ENCODE results near the gene TMEM256. TPM values are rescaled to one million over a fixed set of nuclear protein-coding genes. Genes with fewer than 3 reads are reported as not detected.

The TMEM256 gene
- total and polyA plus RNA-seq, 2 of the 8 experiments (the other 6 are each of a cell fraction or from before 2014, with no cell fraction given): 97.0 to 350 TPM

DNA sequence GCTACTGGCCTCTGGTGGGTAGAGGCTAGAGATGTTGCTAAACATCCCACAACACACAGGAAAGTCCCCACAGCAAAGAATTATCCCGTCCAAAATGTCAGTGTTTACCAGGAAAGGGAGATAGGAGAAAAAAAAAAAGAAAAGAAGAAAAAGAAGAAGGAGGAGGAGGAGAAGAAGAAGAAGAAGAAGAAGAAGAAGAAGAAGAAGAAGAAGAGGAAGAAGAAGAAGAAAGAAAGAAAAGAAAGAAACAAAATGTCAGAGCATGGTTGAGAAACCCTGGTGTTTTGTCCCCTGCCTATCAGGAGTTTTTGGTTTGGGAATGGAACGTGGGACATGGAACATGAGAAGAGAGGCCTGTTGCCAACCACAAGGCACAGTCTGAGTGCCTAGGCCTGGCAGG, 46.5 kb downstream of the TMEM256 start:
- no peak overlapping the region; the same call in 1 of the 2 replicates for H2AK5ac ChIP-seq (ENCODE audit: low read depth, low read length)
- CTCF ChIA-PET (ENCODE audit: partially characterized antibody): interaction anchor here (0.6 to 1.9 kb wide), 3 partner anchors 14 to 52 kb away, joined by 3 to 8 read pairs (median 3); partner anchors contain the start of gene PLSCR3
- no peaks in the 10 kb centered on the region for H3K36me3 ChIP-seq (ENCODE audit: control insufficient read depth in 2 of 4, insufficient read depth in 4 of 4, low read length in 3 of 4)
- no peak overlapping the region for H3K56ac ChIP-seq (replicated peaks; ENCODE audit: insufficient read length, low read depth, low read length)
- WGBS, 2 experiments (ENCODE audit: extremely low coverage in 1 of 2, insufficient coverage in 1 of 2, insufficient read length in 1 of 2, insufficient replicate concordance in 2 of 2, low coverage in 1 of 2, low lambda C conversion rate in 2 of 2, missing lambda C conversion rate in 1 of 2): 78% methylated on average over 2 of the region's 2 CpGs; no CpG with 5 or more reads in 1 of the 2 experiments
- FAIRE-seq (no peak), DNase-seq (ENCODE audit: low read depth in 1 of 2, low spot score in 2 of 2) (no peak)
- H3K14ac ChIP-seq (ENCODE audit: insufficient read length): no peak overlapping the region
- H4K91ac ChIP-seq (replicated peaks; ENCODE audit: insufficient read length, low read length): no peak overlapping the region
- no peaks in the 10 kb centered on the region for H3K79me2 ChIP-seq (ENCODE audit: control insufficient read depth in 1 of 2, insufficient read depth in 2 of 2, low read length in 2 of 2)
- no peak overlapping the region for H3K4ac ChIP-seq (replicated peaks; ENCODE audit: insufficient read length, low read depth, low read length)
- peaks cover 0 to 7% (median 2%) of the 10 kb centered on the region in 4 experiments; a peak in 5 of 7 replicates for H3K4me1 ChIP-seq (replicated peaks in 1 of 4; ENCODE audit: control insufficient read depth in 3 of 4, insufficient read depth in 4 of 4, low read length in 3 of 4)
- H3K9ac ChIP-seq (replicated peaks in 1 of 4; ENCODE audit: extremely low read depth in 1 of 4, low read depth in 3 of 4, low read length in 3 of 4): no peak overlapping the region
- no peak overlapping the region for H3K27ac ChIP-seq (ENCODE audit: low read depth, low read length)
- no peak overlapping the region for H3K23ac ChIP-seq (ENCODE audit: insufficient read length)
- no peak overlapping the region for H2BK5ac ChIP-seq (ENCODE audit: low read depth, low read length)
- no peak overlapping the region for H3K4me2 ChIP-seq (ENCODE audit: insufficient read depth in 1 of 2, low read depth in 2 of 2, low read length in 2 of 2)
- no peak overlapping the region for H2BK120ac ChIP-seq (replicated peaks; ENCODE audit: low read depth, low read length)
- POLR2A ChIA-PET (ENCODE audit: partially characterized antibody): interaction anchor here (0.6 to 2.2 kb wide), 2 partner anchors 43 to 128 kb away, joined by 3 to 8 read pairs; partner anchors contain the start of gene POLR2A
- no peak overlapping the region for H4K5ac ChIP-seq (ENCODE audit: insufficient read length, low read depth, low read length)
- no peak overlapping the region for H3K4me3 ChIP-seq (ENCODE audit: extremely low read depth in 1 of 4, insufficient read depth in 2 of 4, low read depth in 3 of 4, low read length in 4 of 4)
- no peak overlapping the region for H4K8ac ChIP-seq (ENCODE audit: extremely low read depth, insufficient read depth, low read length)
- no peaks in the 10 kb centered on the region for H4K20me1 ChIP-seq (replicated peaks in 1 of 2; ENCODE audit: control insufficient read depth in 1 of 2, insufficient read depth in 2 of 2, low read length in 2 of 2)
- H3K27me3 ChIP-seq (replicated peaks in 1 of 4; ENCODE audit: control insufficient read depth in 3 of 4, extremely low read depth in 1 of 4, insufficient read depth in 3 of 4, low read length in 3 of 4): no peaks in the 10 kb centered on the region
- no peak overlapping the region for H2BK20ac ChIP-seq (ENCODE audit: low read length)
- H3K18ac ChIP-seq (ENCODE audit: extremely low read depth, low read length): no peak overlapping the region
- H2BK15ac ChIP-seq (ENCODE audit: low read length): no peak overlapping the region
- no peaks in the 10 kb centered on the region for H3K79me1 ChIP-seq (ENCODE audit: low read depth, low read length)
- H2AFZ ChIP-seq (ENCODE audit: low read length): no peak overlapping the region
- H3K23me2 ChIP-seq (ENCODE audit: low read depth, low read length): no peaks in the 10 kb centered on the region; the same call in 1 of the 2 replicates
- H2BK12ac ChIP-seq (ENCODE audit: low read depth, low read length): no peak overlapping the region
- no peaks in the 10 kb centered on the region for H3K9me3 ChIP-seq (ENCODE audit: insufficient read depth in 2 of 2, low read depth in 1 of 2, low read length in 1 of 2)
- TF ChIP-seq SAP30 (IDR thresholded peaks at IDR 0.05; ENCODE audit: insufficient read depth, insufficient replicate concordance, low read length) (no peak), CBX8 (IDR thresholded peaks at IDR 0.05; ENCODE audit: borderline replicate concordance, low read depth, low read length) (no peak), HDAC6 (IDR thresholded peaks at IDR 0.05; ENCODE audit: low read depth, low read length) (no peak), PHF8 (conservative IDR thresholded peaks at IDR 0.05; ENCODE audit: low read depth, low read length) (no peak), TCF12 (IDR thresholded peaks at IDR 0.05; ENCODE audit: low read depth, low read length) (no peak), BACH1 (IDR thresholded peaks at IDR 0.05; ENCODE audit: low read length) (no peak), NANOG (IDR thresholded peaks at IDR 0.05; ENCODE audit: insufficient read depth, low read depth, low read length, poor library complexity, severe bottlenecking) (no peak), TAF1 (IDR thresholded peaks at IDR 0.05; ENCODE audit: low read depth, low read length) (no peak), NRF1 (IDR thresholded peaks at IDR 0.05; ENCODE audit: low read depth, low read length) (no peak), SP1 (IDR thresholded peaks at IDR 0.05; ENCODE audit: low read depth, low read length) (no peak), CTBP2 (IDR thresholded peaks at IDR 0.05; ENCODE audit: borderline replicate concordance, insufficient read depth, insufficient read length, low read length) (no peak)
- TF ChIP-seq, protein P1, sequence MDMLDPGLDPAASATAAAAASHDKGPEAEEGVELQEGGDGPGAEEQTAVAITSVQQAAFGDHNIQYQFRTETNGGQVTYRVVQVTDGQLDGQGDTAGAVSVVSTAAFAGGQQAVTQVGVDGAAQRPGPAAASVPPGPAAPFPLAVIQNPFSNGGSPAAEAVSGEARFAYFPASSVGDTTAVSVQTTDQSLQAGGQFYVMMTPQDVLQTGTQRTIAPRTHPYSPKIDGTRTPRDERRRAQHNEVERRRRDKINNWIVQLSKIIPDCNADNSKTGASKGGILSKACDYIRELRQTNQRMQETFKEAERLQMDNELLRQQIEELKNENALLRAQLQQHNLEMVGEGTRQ (IDR thresholded peaks at IDR 0.05; ENCODE audit: low read length): no peak
- TF ChIP-seq, protein P2, sequence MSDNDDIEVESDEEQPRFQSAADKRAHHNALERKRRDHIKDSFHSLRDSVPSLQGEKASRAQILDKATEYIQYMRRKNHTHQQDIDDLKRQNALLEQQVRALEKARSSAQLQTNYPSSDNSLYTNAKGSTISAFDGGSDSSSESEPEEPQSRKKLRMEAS (IDR thresholded peaks at IDR 0.05): no peak

Measured in H1 (cell line).